H1 (cell line): ENCODE data around the gene PEX5L. TPM values are rescaled to one million over a fixed set of nuclear protein-coding genes. Genes with fewer than 3 reads are reported as not detected.

Experiments used
- POU5F1 ChIP-seq: IDR thresholded peaks from 2 replicates; pipeline ENCODE4 v1.6.1; 2011; ENCODE audit warnings: low read depth, mild to moderate bottlenecking, low read length, moderate library complexity
- RAD21 ChIP-seq, 2 experiments: IDR thresholded peaks in 1 of 2; conservative IDR thresholded peaks in 1 of 2; 2 replicates each; pipeline ENCODE4 v1.6.1; 2011; ENCODE audit warnings: low read depth in 2 of 2, low read length in 2 of 2, improper control_type of control experiment in 1 of 2, inconsistent platforms in 1 of 2, mild to moderate bottlenecking in 1 of 2, moderate library complexity in 1 of 2
- RXRA ChIP-seq: IDR thresholded peaks from 2 replicates; pipeline ENCODE4 v1.6.1; 2011; ENCODE audit warnings: low read depth, mild to moderate bottlenecking, low read length, moderate library complexity; ENCODE audit not compliant: insufficient read depth
- polyA plus RNA-seq, 7 experiments: library from polyadenylated mRNA; depleted of rRNA in 3 of 7; stranded (reverse) in 5 of 7; unstranded in 2 of 7; fragments of >200 nt in 5 of 7; fragments of 200-250 nt in 2 of 7; gene quantifications; 1 replicate in 5 of 7; 2 replicates in 1 of 7; 4 replicates in 1 of 7; pipeline versions ENCODE4 v1.2.1 to v1.2.3, GENCODE V29; 2011 to 2013; ENCODE audit warnings: missing spikeins in 2 of 7, mixed read lengths in 2 of 7
- total RNA-seq: library from RNA; stranded (reverse); fragmentation: NEBNext Ultra II Directional; extraction: Animal tissue kit (Norgen Biotek cat#: 25700); gene quantifications from 2 replicates; pipeline ENCODE4 v1.2.1, GENCODE V29; 2021

The PEX5L gene
- total and polyA plus RNA-seq, 2 of the 8 experiments (the other 6 are each of a cell fraction or from before 2014, with no cell fraction given): 0.80 to 4.2 TPM

- peak; percentile 51 to 57 for TF ChIP-seq RAD21 (IDR thresholded peaks at IDR 0.05 in 1 of 2, conservative IDR thresholded peaks at IDR 0.05 in 1 of 2; ENCODE audit: low read depth in 2 of 2, low read length in 2 of 2)
- no peak for TF ChIP-seq RXRA
- no peak for TF ChIP-seq POU5F1
- TF ChIP-seq, all 59 proteins: peak for 2
These were observed 163.9 kb downstream of the PEX5L start (continued) for GRCh38 chr3:179872842-179873241.
